GM23338 (cell line): ENCODE measurements around the gene ARID1B. TPM values are rescaled to one million over a fixed set of nuclear protein-coding genes. Genes with fewer than 3 reads are reported as not detected.

Experiments used
- ATAC-seq: fragments of 200-7000 bp; cut with Tn5 transposase; 3 replicates; pipeline ENCODE4 v1.9.1; 2020
- DNase-seq: peaks from one replicate; pipeline ENCODE4 v3.0.0-alpha.2; 2015; ENCODE audit warnings: low spot score
- H2AFZ ChIP-seq: fragments of 200-600 bp; sonication (generic); 2 replicates; pipeline ENCODE4 v1.8.0; 2016; ENCODE audit warnings: antibody characterized with exemption, mild to moderate bottlenecking, moderate library complexity
- H3F3A ChIP-seq: fragments of 200-600 bp; sonication (generic); replicated peaks from 2 replicates; pipeline ENCODE4 v1.8.0; 2017; ENCODE audit warnings: antibody characterized with exemption, mixed run types, low read depth
- H3K27ac ChIP-seq: fragments of 200-600 bp; sonication (generic); 2 replicates; pipeline ENCODE4 v1.6.1; 2016; ENCODE audit warnings: low read depth
- H3K27me3 ChIP-seq: fragments of 200-600 bp; sonication (generic); 2 replicates; pipeline ENCODE4 v1.8.0; 2016; ENCODE audit warnings: mild to moderate bottlenecking, mixed run types, moderate library complexity; ENCODE audit not compliant: insufficient read depth
- H3K36me3 ChIP-seq: fragments of 200-600 bp; sonication (generic); 2 replicates; pipeline ENCODE4 v1.8.0; 2016; ENCODE audit warnings: mild to moderate bottlenecking; ENCODE audit not compliant: insufficient read depth
- H3K4me1 ChIP-seq: fragments of 200-600 bp; sonication (generic); 2 replicates; pipeline ENCODE4 v1.8.0; 2016; ENCODE audit warnings: mild to moderate bottlenecking, moderate library complexity; ENCODE audit not compliant: insufficient read depth
- H3K4me2 ChIP-seq: fragments of 200-600 bp; sonication (generic); 2 replicates; pipeline ENCODE4 v1.7.1; 2017; ENCODE audit warnings: mixed run types
- H3K4me3 ChIP-seq: fragments of 200-600 bp; sonication (generic); 2 replicates; pipeline ENCODE4 v1.6.1; 2016; ENCODE audit warnings: mixed run types
- H3K79me2 ChIP-seq: fragments of 200-600 bp; sonication (generic); replicated peaks from 2 replicates; pipeline ENCODE4 v1.8.0; 2017; ENCODE audit warnings: mild to moderate bottlenecking; ENCODE audit not compliant: insufficient read depth
- H3K9me2 ChIP-seq: fragments of 200-600 bp; sonication (generic); 2 replicates; pipeline ENCODE4 v1.8.0; 2017; ENCODE audit not compliant: insufficient read depth
- H4K20me1 ChIP-seq: fragments of 200-600 bp; sonication (generic); replicated peaks from 2 replicates; pipeline ENCODE4 v1.8.0; 2017; ENCODE audit warnings: mild to moderate bottlenecking; ENCODE audit not compliant: insufficient read depth
- H3K27ac Mint-ChIP-seq: 2 replicates; pipeline ENCODE4 v1.8.0; 2020; ENCODE audit warnings: inconsistent platforms, mild to moderate bottlenecking, moderate library complexity, mixed read lengths
- H3K27me3 Mint-ChIP-seq: 3 replicates; pipeline ENCODE4 v1.8.0; 2022; ENCODE audit warnings: low read depth, mild to moderate bottlenecking, moderate library complexity, mixed read lengths, inconsistent platforms; ENCODE audit not compliant: insufficient read depth, poor library complexity
- H3K36me3 Mint-ChIP-seq: 3 replicates; pipeline ENCODE4 v1.8.0; 2021; ENCODE audit warnings: low read depth, mild to moderate bottlenecking, inconsistent platforms, moderate library complexity, mixed read lengths
- H3K4me1 Mint-ChIP-seq: 3 replicates; pipeline ENCODE4 v1.8.0; 2020; ENCODE audit warnings: mild to moderate bottlenecking, inconsistent platforms, mixed read lengths
- H3K4me3 Mint-ChIP-seq: 3 replicates; pipeline ENCODE4 v1.8.0; 2021; ENCODE audit warnings: moderate library complexity, mild to moderate bottlenecking, inconsistent platforms, mixed read lengths
- H3K9me3 Mint-ChIP-seq: 3 replicates; pipeline ENCODE4 v1.8.0; 2020; ENCODE audit warnings: moderate library complexity, mild to moderate bottlenecking, inconsistent platforms, mixed read lengths
- CREB1 ChIP-seq: fragments of 250-450 bp; sonication (Bioruptor Pico); IDR thresholded peaks from 2 replicates; pipeline ENCODE4 v1.5.0; 2020; ENCODE audit warnings: low read depth, mild to moderate bottlenecking, moderate library complexity
- EZH2 ChIP-seq: fragments of 200-600 bp; sonication (generic); IDR thresholded peaks from one replicate; pipeline ENCODE4 v1.8.0; 2017; ENCODE audit warnings: antibody characterized with exemption, mild to moderate bottlenecking, low read depth; ENCODE audit not compliant: unreplicated experiment
- EZH2phosphoT487 ChIP-seq: fragments of 200-600 bp; sonication (generic); IDR thresholded peaks from one replicate; pipeline ENCODE4 v1.8.1; 2018; ENCODE audit warnings: antibody characterized with exemption; ENCODE audit not compliant: unreplicated experiment
- NANOG ChIP-seq: IDR thresholded peaks from 2 replicates; pipeline ENCODE4 v1.6.1; 2016; ENCODE audit warnings: antibody characterized with exemption, borderline replicate concordance
- POLR2AphosphoS5 ChIP-seq: IDR thresholded peaks from 2 replicates; pipeline ENCODE4 v1.6.1; 2016; ENCODE audit warnings: antibody characterized with exemption, low read depth
- ZNF114 ChIP-seq: fragments of 250-450 bp; sonication (Bioruptor Pico); IDR thresholded peaks from 2 replicates; pipeline ENCODE4 v1.5.0; 2020; ENCODE audit warnings: mild to moderate bottlenecking, moderate library complexity
- polyA plus RNA-seq: library from polyadenylated mRNA; unstranded; fragments of >200 nt; fragmentation: Nextera tagmentation; extraction: Ambion mirVana; gene quantifications from 2 replicates; pipeline ENCODE4 v1.2.1, GENCODE V29; 2016
- total RNA-seq: library from RNA; depleted of rRNA; stranded (reverse); fragments of >200 nt; shearing (Covaris generic); gene quantifications from 2 replicates; pipeline ENCODE4 v1.2.3, GENCODE V29; 2014
- TF ChIP-seq, protein P1 (sequence below): IDR thresholded peaks from 2 replicates; pipeline ENCODE4 v1.6.1; 2016; ENCODE audit warnings: antibody characterized with exemption
- TF ChIP-seq, protein P2 (sequence below): fragments of 250-450 bp; sonication (Bioruptor Pico); IDR thresholded peaks from 2 replicates; pipeline ENCODE4 v1.5.0; 2020; ENCODE audit warnings: mild to moderate bottlenecking, moderate library complexity
- TF ChIP-seq, protein P3 (sequence below), 2 experiments: fragments of 200-600 bp in 1 of 2; sonication (generic) in 1 of 2; conservative IDR thresholded peaks; 2 replicates each; pipeline versions ENCODE4 v1.5.1 to v1.6.1; 2016 to 2017; ENCODE audit warnings: antibody characterized with exemption in 2 of 2, low read depth in 2 of 2, mild to moderate bottlenecking in 2 of 2, moderate library complexity in 1 of 2

Gene ARID1B
- total and polyA plus RNA-seq, 2 experiments from 2014 or later, result 59.3 to 72.2 TPM

DNA sequence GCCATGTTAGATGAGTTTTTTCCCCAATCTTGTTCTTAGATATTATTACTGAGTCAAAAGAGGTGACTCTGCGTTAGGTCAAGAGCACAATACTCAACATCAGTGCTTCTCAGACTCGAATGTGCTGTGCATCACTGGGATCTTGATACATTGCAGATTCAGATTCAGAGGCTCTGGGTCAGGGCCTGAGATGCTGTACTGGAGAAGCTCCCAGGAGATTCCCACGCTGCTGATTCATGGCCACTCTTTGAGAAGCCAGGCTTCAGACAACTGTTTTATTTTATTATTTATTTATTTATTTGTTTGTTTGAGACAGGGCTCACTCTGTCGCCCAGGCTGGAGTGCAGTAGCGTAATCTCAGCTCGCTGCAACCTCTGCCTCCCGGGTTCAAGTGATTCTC lies 41.4 kb upstream of the ARID1B start (continued):
- TF ChIP-seq, protein P1, sequence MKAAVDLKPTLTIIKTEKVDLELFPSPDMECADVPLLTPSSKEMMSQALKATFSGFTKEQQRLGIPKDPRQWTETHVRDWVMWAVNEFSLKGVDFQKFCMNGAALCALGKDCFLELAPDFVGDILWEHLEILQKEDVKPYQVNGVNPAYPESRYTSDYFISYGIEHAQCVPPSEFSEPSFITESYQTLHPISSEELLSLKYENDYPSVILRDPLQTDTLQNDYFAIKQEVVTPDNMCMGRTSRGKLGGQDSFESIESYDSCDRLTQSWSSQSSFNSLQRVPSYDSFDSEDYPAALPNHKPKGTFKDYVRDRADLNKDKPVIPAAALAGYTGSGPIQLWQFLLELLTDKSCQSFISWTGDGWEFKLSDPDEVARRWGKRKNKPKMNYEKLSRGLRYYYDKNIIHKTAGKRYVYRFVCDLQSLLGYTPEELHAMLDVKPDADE, result no peak
- TF ChIP-seq NANOG, result no peak
- no peak for TF ChIP-seq ZNF114 (CRISPR knock-in tag)

DNA sequence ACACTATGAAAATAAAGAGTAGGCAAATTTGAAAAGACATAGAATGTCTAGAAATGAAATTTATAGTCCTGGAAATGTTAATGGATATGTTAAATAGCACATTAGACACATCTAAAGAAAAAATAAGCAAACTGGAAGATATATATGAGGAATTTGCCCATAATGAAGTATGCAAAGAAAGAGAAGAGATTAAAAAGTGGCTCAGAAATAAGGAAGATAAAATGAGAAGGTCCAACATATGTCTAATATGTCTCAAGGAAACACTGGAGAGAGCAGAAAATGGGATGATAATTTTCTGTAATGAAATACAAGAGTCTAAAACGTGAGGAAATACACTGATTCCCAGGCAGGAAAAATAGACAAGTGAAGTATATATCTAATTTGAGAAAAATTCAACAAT lies 36.6 kb upstream of the ARID1B start:
- H3K4me1 ChIP-seq, result no peaks in the 10 kb centered on the region
- no peak overlapping the region for H3K4me3 ChIP-seq
- peaks cover 2% of the 10 kb centered on the region for H3K27me3 Mint-ChIP-seq
- H3F3A ChIP-seq, result no peaks in the 10 kb centered on the region
- ATAC-seq (no peak), DNase-seq (no peak)
- no peaks in the 10 kb centered on the region for H3K4me1 Mint-ChIP-seq
- H3K27ac Mint-ChIP-seq, result no peak overlapping the region
- H2AFZ ChIP-seq, result no peak overlapping the region
- H3K4me2 ChIP-seq, result no peak overlapping the region
- H3K27ac ChIP-seq, result no peak overlapping the region
- H3K36me3 ChIP-seq, result peaks cover 8% of the 10 kb centered on the region; the same call in 1 of the 2 replicates
- H3K79me2 ChIP-seq, result no peaks in the 10 kb centered on the region
- H3K27me3 ChIP-seq, result no peaks in the 10 kb centered on the region
- H3K36me3 Mint-ChIP-seq, result peaks cover 10% of the 10 kb centered on the region
- H4K20me1 ChIP-seq, result no peaks in the 10 kb centered on the region
- no peak for TF ChIP-seq ZNF114 (CRISPR knock-in tag)
- no peak for TF ChIP-seq POLR2AphosphoS5
- no peak for TF ChIP-seq CREB1 (CRISPR knock-in tag)
- no peak for TF ChIP-seq EZH2
- TF ChIP-seq, protein P2, sequence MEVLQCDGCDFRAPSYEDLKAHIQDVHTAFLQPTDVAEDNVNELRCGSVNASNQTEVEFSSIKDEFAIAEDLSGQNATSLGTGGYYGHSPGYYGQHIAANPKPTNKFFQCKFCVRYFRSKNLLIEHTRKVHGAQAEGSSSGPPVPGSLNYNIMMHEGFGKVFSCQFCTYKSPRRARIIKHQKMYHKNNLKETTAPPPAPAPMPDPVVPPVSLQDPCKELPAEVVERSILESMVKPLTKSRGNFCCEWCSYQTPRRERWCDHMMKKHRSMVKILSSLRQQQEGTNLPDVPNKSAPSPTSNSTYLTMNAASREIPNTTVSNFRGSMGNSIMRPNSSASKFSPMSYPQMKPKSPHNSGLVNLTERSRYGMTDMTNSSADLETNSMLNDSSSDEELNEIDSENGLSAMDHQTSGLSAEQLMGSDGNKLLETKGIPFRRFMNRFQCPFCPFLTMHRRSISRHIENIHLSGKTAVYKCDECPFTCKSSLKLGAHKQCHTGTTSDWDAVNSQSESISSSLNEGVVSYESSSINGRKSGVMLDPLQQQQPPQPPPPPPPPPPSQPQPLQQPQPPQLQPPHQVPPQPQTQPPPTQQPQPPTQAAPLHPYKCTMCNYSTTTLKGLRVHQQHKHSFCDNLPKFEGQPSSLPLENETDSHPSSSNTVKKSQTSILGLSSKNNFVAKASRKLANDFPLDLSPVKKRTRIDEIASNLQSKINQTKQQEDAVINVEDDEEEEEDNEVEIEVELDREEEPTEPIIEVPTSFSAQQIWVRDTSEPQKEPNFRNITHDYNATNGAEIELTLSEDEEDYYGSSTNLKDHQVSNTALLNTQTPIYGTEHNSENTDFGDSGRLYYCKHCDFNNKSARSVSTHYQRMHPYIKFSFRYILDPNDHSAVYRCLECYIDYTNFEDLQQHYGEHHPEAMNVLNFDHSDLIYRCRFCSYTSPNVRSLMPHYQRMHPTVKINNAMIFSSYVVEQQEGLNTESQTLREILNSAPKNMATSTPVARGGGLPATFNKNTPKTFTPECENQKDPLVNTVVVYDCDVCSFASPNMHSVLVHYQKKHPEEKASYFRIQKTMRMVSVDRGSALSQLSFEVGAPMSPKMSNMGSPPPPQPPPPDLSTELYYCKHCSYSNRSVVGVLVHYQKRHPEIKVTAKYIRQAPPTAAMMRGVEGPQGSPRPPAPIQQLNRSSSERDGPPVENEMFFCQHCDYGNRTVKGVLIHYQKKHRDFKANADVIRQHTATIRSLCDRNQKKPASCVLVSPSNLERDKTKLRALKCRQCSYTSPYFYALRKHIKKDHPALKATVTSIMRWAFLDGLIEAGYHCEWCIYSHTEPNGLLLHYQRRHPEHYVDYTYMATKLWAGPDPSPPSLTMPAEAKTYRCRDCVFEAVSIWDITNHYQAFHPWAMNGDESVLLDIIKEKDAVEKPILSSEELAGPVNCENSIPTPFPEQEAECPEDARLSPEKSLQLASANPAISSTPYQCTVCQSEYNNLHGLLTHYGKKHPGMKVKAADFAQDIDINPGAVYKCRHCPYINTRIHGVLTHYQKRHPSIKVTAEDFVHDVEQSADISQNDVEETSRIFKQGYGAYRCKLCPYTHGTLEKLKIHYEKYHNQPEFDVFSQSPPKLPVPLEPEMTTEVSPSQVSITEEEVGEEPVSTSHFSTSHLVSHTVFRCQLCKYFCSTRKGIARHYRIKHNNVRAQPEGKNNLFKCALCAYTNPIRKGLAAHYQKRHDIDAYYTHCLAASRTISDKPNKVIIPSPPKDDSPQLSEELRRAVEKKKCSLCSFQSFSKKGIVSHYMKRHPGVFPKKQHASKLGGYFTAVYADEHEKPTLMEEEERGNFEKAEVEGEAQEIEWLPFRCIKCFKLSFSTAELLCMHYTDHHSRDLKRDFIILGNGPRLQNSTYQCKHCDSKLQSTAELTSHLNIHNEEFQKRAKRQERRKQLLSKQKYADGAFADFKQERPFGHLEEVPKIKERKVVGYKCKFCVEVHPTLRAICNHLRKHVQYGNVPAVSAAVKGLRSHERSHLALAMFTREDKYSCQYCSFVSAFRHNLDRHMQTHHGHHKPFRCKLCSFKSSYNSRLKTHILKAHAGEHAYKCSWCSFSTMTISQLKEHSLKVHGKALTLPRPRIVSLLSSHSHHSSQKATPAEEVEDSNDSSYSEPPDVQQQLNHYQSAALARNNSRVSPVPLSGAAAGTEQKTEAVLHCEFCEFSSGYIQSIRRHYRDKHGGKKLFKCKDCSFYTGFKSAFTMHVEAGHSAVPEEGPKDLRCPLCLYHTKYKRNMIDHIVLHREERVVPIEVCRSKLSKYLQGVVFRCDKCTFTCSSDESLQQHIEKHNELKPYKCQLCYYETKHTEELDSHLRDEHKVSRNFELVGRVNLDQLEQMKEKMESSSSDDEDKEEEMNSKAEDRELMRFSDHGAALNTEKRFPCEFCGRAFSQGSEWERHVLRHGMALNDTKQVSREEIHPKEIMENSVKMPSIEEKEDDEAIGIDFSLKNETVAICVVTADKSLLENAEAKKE (CRISPR knock-in tag), result no peak
- TF ChIP-seq, protein P3, sequence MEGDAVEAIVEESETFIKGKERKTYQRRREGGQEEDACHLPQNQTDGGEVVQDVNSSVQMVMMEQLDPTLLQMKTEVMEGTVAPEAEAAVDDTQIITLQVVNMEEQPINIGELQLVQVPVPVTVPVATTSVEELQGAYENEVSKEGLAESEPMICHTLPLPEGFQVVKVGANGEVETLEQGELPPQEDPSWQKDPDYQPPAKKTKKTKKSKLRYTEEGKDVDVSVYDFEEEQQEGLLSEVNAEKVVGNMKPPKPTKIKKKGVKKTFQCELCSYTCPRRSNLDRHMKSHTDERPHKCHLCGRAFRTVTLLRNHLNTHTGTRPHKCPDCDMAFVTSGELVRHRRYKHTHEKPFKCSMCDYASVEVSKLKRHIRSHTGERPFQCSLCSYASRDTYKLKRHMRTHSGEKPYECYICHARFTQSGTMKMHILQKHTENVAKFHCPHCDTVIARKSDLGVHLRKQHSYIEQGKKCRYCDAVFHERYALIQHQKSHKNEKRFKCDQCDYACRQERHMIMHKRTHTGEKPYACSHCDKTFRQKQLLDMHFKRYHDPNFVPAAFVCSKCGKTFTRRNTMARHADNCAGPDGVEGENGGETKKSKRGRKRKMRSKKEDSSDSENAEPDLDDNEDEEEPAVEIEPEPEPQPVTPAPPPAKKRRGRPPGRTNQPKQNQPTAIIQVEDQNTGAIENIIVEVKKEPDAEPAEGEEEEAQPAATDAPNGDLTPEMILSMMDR (conservative IDR thresholded peaks at IDR 0.05; ENCODE audit: low read depth in 2 of 2), result no peak
- TF ChIP-seq EZH2phosphoT487, result no peak
- H3K9me3 Mint-ChIP-seq, result peaks cover 18% of the 10 kb centered on the region
- H3K4me3 Mint-ChIP-seq, result no peak overlapping the region
- H3K9me2 ChIP-seq, result no peaks in the 10 kb centered on the region
